ENCODE results near the gene ANKRD28.
"Not testable (repeated sequence)": the region's sequence is repeated elsewhere in the genome, so short reads cannot be mapped to it uniquely, and the experiment has no call there.

The ANKRD28 gene

DNA sequence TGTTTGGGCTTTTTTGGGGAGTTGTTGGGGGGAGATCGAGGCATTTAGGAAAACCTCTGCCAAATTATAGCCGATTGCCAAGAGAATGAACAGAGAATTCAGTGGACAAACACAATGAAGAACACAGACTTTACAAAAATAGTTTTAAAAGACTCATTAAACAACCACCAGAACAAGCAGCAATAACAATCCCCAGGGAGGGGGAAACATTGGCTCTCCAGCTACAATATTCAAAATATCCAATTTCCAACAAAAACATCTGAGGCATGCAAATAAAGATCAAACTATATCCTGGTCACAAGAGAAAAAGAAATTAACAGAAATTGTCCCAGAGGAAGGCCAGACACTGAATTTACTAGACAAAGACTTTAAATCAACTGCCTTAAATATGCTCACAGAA lies 24.5 kb upstream of the ANKRD28 start:
- no peaks in the 10 kb centered on the region for H3K9me3 ChIP-seq (ENCODE audit: control insufficient read depth, low read length)
- no peaks in the 10 kb centered on the region for H3K27me3 ChIP-seq (ENCODE audit: control insufficient read depth, insufficient read depth, low read length, poor library complexity, severe bottlenecking)
- no peaks in the 10 kb centered on the region for H3K36me3 ChIP-seq (ENCODE audit: control insufficient read depth, insufficient read depth, low read length)
- H3K4me1 ChIP-seq (ENCODE audit: control insufficient read depth, insufficient read depth, low read length): no peaks in the 10 kb centered on the region
- WGBS, 2 experiments: 91 to 100% methylated on average over 2 of the region's 2 CpGs
- H3K4me3 ChIP-seq (ENCODE audit: insufficient read depth, low read depth, low read length): no peak overlapping the region
- H3K27ac ChIP-seq (ENCODE audit: insufficient read depth, low read depth, low read length, poor library complexity, severe bottlenecking): no peak overlapping the region

DNA sequence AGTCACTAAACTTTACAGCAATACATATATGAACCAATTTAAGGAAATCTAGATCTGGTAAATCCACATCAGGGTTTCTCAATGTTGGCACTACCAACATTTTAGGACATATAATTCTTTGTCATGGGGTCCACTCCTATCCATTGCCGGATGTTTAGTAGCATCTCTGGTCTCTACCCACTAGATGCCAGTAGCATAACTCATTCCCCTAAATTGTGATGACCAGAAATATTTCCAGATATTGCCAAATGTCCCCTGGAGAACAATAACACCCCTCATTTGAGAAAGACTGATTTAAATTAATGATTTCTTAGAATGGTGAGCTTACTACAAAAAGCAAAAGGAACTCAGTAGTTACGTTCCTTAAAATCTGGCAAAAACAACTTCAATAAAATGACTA lies 23.1 kb upstream of the ANKRD28 start:
- Histone ChIP-seq H3K36me3 (ENCODE audit: control insufficient read depth, insufficient read depth, low read length) (no peaks in the 10 kb centered on the region), H3K4me3 (ENCODE audit: insufficient read depth, low read depth, low read length) (no peak overlapping the region), H3K4me1 (ENCODE audit: control insufficient read depth, insufficient read depth, low read length) (no peaks in the 10 kb centered on the region), H3K27me3 (ENCODE audit: control insufficient read depth, insufficient read depth, low read length, poor library complexity, severe bottlenecking) (no peaks in the 10 kb centered on the region), H3K9me3 (ENCODE audit: control insufficient read depth, low read length) (no peaks in the 10 kb centered on the region), H3K27ac (ENCODE audit: insufficient read depth, low read depth, low read length, poor library complexity, severe bottlenecking) (no peak overlapping the region)
- 92 to 95% methylated on average over 1 to 2 of the region's 2 CpGs for WGBS, 2 experiments

GRCh38 chr3:15819576-15819975 lies 21.8 kb upstream of the ANKRD28 start:
- H3K4me3 ChIP-seq (ENCODE audit: insufficient read depth, low read depth, low read length): no peak overlapping the region
- H3K9me3 ChIP-seq (ENCODE audit: control insufficient read depth, low read length): no peaks in the 10 kb centered on the region
- no peak overlapping the region for H3K27ac ChIP-seq (ENCODE audit: insufficient read depth, low read depth, low read length, poor library complexity, severe bottlenecking)
- no peaks in the 10 kb centered on the region for H3K27me3 ChIP-seq (ENCODE audit: control insufficient read depth, insufficient read depth, low read length, poor library complexity, severe bottlenecking)
- H3K36me3 ChIP-seq (ENCODE audit: control insufficient read depth, insufficient read depth, low read length): no peaks in the 10 kb centered on the region
- H3K4me1 ChIP-seq (ENCODE audit: control insufficient read depth, insufficient read depth, low read length): no peaks in the 10 kb centered on the region

DNA sequence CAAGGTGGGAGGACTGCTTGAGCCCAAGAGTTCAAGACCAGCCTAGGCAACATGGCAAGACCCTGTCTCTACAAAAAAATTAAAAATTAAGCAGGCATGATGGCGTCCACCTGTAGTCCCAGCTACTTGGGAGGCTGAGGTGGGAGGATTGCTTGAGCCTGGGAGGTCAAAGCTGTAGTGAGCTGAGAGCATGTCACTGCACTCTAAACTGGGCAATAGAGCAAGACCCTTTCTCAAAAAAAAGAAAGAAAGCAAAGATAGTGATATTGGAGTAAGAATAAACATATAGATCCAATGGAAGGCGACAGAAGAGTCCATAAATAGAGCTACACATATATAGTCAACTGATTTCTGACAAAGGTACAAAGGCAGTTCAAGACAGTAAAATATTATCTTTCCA lies 21.3 kb upstream of the ANKRD28 start:
- Histone ChIP-seq H3K4me1 (ENCODE audit: control insufficient read depth, insufficient read depth, low read length) (no peaks in the 10 kb centered on the region), H3K27me3 (ENCODE audit: control insufficient read depth, insufficient read depth, low read length, poor library complexity, severe bottlenecking) (no peaks in the 10 kb centered on the region)
- WGBS, 2 experiments: 93 to 98% methylated on average over 1 to 2 of the region's 2 CpGs

DNA sequence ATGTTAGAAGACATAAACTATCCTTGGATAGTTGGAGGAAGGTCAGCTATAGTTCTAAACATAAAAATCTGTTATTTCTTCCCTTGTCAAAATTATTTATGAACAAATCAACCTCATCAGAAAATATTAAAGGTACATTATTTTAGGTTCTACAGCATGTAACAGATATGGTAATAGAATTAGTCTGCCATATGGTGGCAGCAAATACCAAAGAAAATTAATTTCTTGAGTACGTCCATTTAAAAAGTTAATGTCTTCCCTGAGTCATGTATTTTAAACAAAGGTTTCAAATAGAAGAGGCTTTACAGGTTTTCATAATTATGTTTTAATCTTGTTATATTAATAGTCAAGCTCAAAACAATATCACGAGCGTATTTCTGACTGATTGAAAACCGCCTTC lies 17.9 kb upstream of the ANKRD28 start:
- Histone ChIP-seq H3K36me3 (ENCODE audit: control insufficient read depth, insufficient read depth, low read length) (no peaks in the 10 kb centered on the region), H3K27me3 (ENCODE audit: control insufficient read depth, insufficient read depth, low read length, poor library complexity, severe bottlenecking) (no peaks in the 10 kb centered on the region), H3K27ac (ENCODE audit: insufficient read depth, low read depth, low read length, poor library complexity, severe bottlenecking) (no peak overlapping the region), H3K4me1 (ENCODE audit: control insufficient read depth, insufficient read depth, low read length) (no peaks in the 10 kb centered on the region), H3K9me3 (ENCODE audit: control insufficient read depth, low read length) (no peaks in the 10 kb centered on the region), H3K4me3 (ENCODE audit: insufficient read depth, low read depth, low read length) (no peak overlapping the region)
- 60 to 74% methylated on average over 3 to 4 of the region's 4 CpGs for WGBS, 2 experiments

More for the DNA sequence above, 21.3 kb upstream of the ANKRD28 start:
- no peak overlapping the region for H3K4me3 ChIP-seq (ENCODE audit: insufficient read depth, low read depth, low read length)
- H3K36me3 ChIP-seq (ENCODE audit: control insufficient read depth, insufficient read depth, low read length): no peaks in the 10 kb centered on the region
- no peaks in the 10 kb centered on the region for H3K9me3 ChIP-seq (ENCODE audit: control insufficient read depth, low read length)
- H3K27ac ChIP-seq (ENCODE audit: insufficient read depth, low read depth, low read length, poor library complexity, severe bottlenecking): no peak overlapping the region

DNA sequence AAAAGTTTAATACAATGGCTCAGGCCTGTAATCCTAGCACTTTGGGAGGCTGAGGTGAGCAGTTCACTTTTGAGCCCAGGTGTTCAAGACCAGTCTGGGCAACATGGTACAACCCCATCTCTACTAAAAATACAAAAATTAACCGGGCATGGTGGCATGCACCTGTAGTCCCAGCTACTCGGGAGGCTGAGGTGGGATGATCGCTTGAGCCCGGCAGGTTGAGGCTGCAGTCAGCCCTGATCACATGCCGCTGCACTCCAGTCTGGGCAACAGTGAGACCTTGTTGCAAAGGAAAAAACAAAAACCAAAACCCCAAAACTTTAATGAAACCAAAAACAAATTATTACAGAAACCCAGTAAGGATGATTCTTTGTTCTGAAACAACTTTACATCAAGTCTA lies 15.3 kb upstream of the ANKRD28 start:
- not testable (repeated sequence) for H3K27ac ChIP-seq (ENCODE audit: insufficient read depth, low read depth, low read length, poor library complexity, severe bottlenecking); H3K36me3 ChIP-seq (ENCODE audit: control insufficient read depth, insufficient read depth, low read length); H3K27me3 ChIP-seq (ENCODE audit: control insufficient read depth, insufficient read depth, low read length, poor library complexity, severe bottlenecking); H3K9me3 ChIP-seq (ENCODE audit: control insufficient read depth, low read length); H3K4me1 ChIP-seq (ENCODE audit: control insufficient read depth, insufficient read depth, low read length); H3K4me3 ChIP-seq (ENCODE audit: insufficient read depth, low read depth, low read length)
- 82 to 94% methylated on average over 5 of the region's 5 CpGs for WGBS, 2 experiments

DNA sequence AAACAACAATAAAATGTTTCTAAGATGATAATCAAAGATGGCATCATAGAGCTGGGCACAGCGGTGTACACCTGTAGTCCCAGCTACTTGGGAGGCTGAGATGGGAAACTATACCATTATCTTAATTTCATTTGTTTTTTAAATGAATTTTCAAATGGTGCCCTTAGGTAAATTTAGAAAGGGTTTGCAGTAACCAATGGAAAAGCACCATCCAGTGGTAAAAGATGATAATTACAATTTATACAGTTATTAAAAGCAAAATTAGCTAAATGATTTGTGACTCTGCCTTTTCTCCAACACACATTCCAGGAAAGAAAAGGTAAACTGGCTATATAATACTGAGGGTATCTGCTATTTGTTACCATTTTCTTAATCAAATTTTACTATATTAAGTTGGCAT lies 14.4 kb upstream of the ANKRD28 start:
- no peak overlapping the region for H3K27ac ChIP-seq (ENCODE audit: insufficient read depth, low read depth, low read length, poor library complexity, severe bottlenecking)
- H3K36me3 ChIP-seq (ENCODE audit: control insufficient read depth, insufficient read depth, low read length): no peaks in the 10 kb centered on the region
- H3K9me3 ChIP-seq (ENCODE audit: control insufficient read depth, low read length): no peaks in the 10 kb centered on the region
- H3K4me1 ChIP-seq (ENCODE audit: control insufficient read depth, insufficient read depth, low read length): no peaks in the 10 kb centered on the region
- no peak overlapping the region for H3K4me3 ChIP-seq (ENCODE audit: insufficient read depth, low read depth, low read length)
- no peaks in the 10 kb centered on the region for H3K27me3 ChIP-seq (ENCODE audit: control insufficient read depth, insufficient read depth, low read length, poor library complexity, severe bottlenecking)
- WGBS, 2 experiments: 100% methylated on average over 1 of the region's 1 CpG; no CpG with 5 or more reads in 1 of the 2 experiments

- Histone ChIP-seq H3K9me3 (ENCODE audit: control insufficient read depth, low read length) (no peaks in the 10 kb centered on the region), H3K27ac (ENCODE audit: insufficient read depth, low read depth, low read length, poor library complexity, severe bottlenecking) (no peak overlapping the region), H3K4me1 (ENCODE audit: control insufficient read depth, insufficient read depth, low read length) (no peaks in the 10 kb centered on the region), H3K4me3 (ENCODE audit: insufficient read depth, low read depth, low read length) (no peak overlapping the region), H3K27me3 (ENCODE audit: control insufficient read depth, insufficient read depth, low read length, poor library complexity, severe bottlenecking) (no peaks in the 10 kb centered on the region), H3K36me3 (ENCODE audit: control insufficient read depth, insufficient read depth, low read length) (no peaks in the 10 kb centered on the region)
Measured at GRCh38 chr3:15810702-15811101, 12.9 kb upstream of the ANKRD28 start.

DNA sequence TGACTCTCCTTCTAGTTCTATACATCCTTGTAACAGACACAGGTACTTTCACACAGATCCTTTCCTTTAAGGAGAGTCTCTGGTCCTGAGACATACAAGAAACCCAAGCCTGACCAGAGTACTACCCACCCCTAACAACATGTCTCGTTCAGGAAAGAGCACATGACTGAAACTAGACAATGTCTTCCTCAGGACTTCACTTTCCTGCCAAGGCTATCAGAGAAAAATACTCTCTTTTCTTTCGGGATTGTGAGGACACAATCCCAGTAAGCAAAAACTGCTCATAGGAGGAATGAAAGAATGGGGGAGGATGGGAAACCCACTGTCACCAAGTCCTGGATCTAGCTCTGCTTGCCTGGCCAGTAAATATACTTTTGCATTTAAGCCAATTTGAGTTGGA lies 11.5 kb upstream of the ANKRD28 start:
- Histone ChIP-seq H3K4me3 (ENCODE audit: insufficient read depth, low read depth, low read length) (no peak overlapping the region), H3K4me1 (ENCODE audit: control insufficient read depth, insufficient read depth, low read length) (no peaks in the 10 kb centered on the region), H3K36me3 (ENCODE audit: control insufficient read depth, insufficient read depth, low read length) (no peaks in the 10 kb centered on the region), H3K9me3 (ENCODE audit: control insufficient read depth, low read length) (no peaks in the 10 kb centered on the region), H3K27ac (ENCODE audit: insufficient read depth, low read depth, low read length, poor library complexity, severe bottlenecking) (no peak overlapping the region), H3K27me3 (ENCODE audit: control insufficient read depth, insufficient read depth, low read length, poor library complexity, severe bottlenecking) (no peaks in the 10 kb centered on the region)
- WGBS, 2 experiments: 88 to 96% methylated on average over 2 of the region's 2 CpGs

DNA sequence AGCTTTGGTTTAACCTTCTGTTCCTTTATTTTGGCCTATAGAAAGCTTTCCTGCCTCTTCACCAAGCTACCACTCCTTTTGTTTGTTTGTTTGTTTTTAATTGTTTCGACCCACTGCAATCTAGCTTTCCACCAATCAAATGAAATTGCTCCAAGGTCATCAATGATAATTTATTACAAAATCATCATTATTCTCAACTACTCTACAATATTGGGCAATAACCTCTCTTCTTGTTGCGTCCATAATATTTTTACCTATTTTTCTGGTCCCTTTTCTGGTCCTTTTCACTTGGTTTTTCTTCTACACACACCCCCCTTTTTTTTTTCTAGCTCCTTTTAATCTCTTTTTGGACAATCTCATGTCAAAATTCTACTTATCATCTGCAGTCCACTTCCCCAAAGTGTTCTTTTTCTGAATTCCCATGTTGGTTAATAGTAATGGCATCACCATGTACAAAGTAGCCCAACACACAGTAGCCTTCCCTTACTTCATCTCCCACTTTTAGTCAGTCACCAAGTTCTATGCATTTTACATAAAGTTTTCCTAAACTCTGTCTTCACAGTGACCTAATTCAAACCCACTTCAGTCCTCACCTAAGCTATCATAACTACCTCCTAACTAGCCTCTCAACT lies 11.0 kb upstream of the ANKRD28 start:
- no peaks in the 10 kb centered on the region for H3K27me3 ChIP-seq (ENCODE audit: control insufficient read depth, insufficient read depth, low read length, poor library complexity, severe bottlenecking)
- H3K4me1 ChIP-seq (ENCODE audit: control insufficient read depth, insufficient read depth, low read length): no peaks in the 10 kb centered on the region
- H3K9me3 ChIP-seq (ENCODE audit: control insufficient read depth, low read length): no peaks in the 10 kb centered on the region
- 96% methylated on average over 2 of the region's 2 CpGs for WGBS, 2 experiments
- H3K4me3 ChIP-seq (ENCODE audit: insufficient read depth, low read depth, low read length): no peak overlapping the region
- H3K36me3 ChIP-seq (ENCODE audit: control insufficient read depth, insufficient read depth, low read length): no peaks in the 10 kb centered on the region
- H3K27ac ChIP-seq (ENCODE audit: insufficient read depth, low read depth, low read length, poor library complexity, severe bottlenecking): no peak overlapping the region

DNA sequence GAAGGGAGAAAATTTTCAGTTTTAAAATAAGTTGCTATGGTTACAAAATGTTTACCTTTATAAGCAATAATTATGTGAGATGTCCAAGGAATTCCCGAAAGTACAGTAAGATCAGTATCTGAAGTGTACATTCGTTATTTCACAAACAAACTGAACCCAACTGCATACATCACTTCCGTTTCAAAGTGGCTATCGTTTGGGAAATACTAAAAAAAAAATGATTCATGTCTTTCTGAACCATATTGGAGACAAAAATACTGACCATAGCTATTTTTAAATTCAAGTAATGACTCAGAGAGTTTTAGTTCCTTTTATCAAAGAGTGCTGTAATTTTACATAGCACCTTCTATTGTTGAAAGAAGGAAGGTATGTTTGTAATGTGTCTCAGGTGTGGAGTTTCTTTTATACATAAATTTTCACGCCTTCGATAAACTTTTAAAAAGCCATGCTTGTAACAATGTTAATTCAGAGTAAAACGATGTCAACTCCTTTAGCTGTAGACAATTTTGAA lies 8.0 kb upstream of the ANKRD28 start:
- H3K4me3 ChIP-seq (ENCODE audit: insufficient read depth, low read depth, low read length): no peak overlapping the region
- no peaks in the 10 kb centered on the region for H3K9me3 ChIP-seq (ENCODE audit: control insufficient read depth, low read length)
- no peaks in the 10 kb centered on the region for H3K27me3 ChIP-seq (ENCODE audit: control insufficient read depth, insufficient read depth, low read length, poor library complexity, severe bottlenecking)
- 90 to 97% methylated on average over 6 to 7 of the region's 7 CpGs for WGBS, 2 experiments
- no peak overlapping the region for H3K27ac ChIP-seq (ENCODE audit: insufficient read depth, low read depth, low read length, poor library complexity, severe bottlenecking)
- H3K4me1 ChIP-seq (ENCODE audit: control insufficient read depth, insufficient read depth, low read length): no peaks in the 10 kb centered on the region
- H3K36me3 ChIP-seq (ENCODE audit: control insufficient read depth, insufficient read depth, low read length): no peaks in the 10 kb centered on the region

All from ectodermal cell (in vitro differentiated cells).